ENCODE results near the gene PDCL3.

The PDCL3 gene

GRCh38 chr2:100571668-100572067, 8.9 kb downstream of the PDCL3 start:
- peak in 5 of 11 experiments; percentile 13 to 51 (median 26); a peak in 3 of 22 replicates for TF ChIP-seq Cebpa-rat (IDR thresholded peaks at IDR 0.05)
- no peak overlapping the region for H3K27ac ChIP-seq
- peaks cover 0 to 10% (median 0%) of the 10 kb centered on the region in 11 experiments; a peak in 2 of 22 replicates for H4K20me1 ChIP-seq
- H3K4me2 ChIP-seq: no peak overlapping the region
- peaks cover 80 to 98% (median 94%) of the 10 kb centered on the region in 11 experiments for H3K36me3 ChIP-seq
- H3K4me3 ChIP-seq: no peak overlapping the region
- H3K9me3 ChIP-seq (replicated peaks in 1 of 11): no peaks in the 10 kb centered on the region
- peaks cover 0 to 5% (median 0%) of the 10 kb centered on the region in 10 experiments; a peak in 1 of 20 replicates for H3K4me1 ChIP-seq
- no peak overlapping the region for H3K9ac ChIP-seq
- no peaks in the 10 kb centered on the region for H3K27me3 ChIP-seq

- peaks cover 26 to 35% (median 31%) of the 10 kb centered on the region in 10 experiments for H3K4me1 ChIP-seq
- H3K27me3 ChIP-seq: no peaks in the 10 kb centered on the region
- no peak for TF ChIP-seq Cebpa-rat (IDR thresholded peaks at IDR 0.05)
- no peak overlapping the region for H3K27ac ChIP-seq
- no peak overlapping the region for H3K4me3 ChIP-seq
- no peak overlapping the region for H3K4me2 ChIP-seq
- no peaks in the 10 kb centered on the region for H4K20me1 ChIP-seq
- H3K9ac ChIP-seq: no peak overlapping the region
- H3K36me3 ChIP-seq: peaks cover 39 to 63% (median 53%) of the 10 kb centered on the region in 11 experiments
- H3K9me3 ChIP-seq (replicated peaks in 1 of 11): no peaks in the 10 kb centered on the region
Observed at GRCh38 chr2:100577777-100578176, 15.0 kb downstream of the PDCL3 start.

GRCh38 chr2:100580367-100581276, 17.8 kb downstream of the PDCL3 start:
- H3K4me1 ChIP-seq: peaks cover 26 to 35% (median 31%) of the 10 kb centered on the region in 10 experiments
- peak overlapping the region; percentile 71 to 92 (median 83) for H3K27ac ChIP-seq
- peak overlapping the region; percentile 48 to 76 (median 67) for H3K9ac ChIP-seq
- peaks cover 0 to 5% (median 0%) of the 10 kb centered on the region in 11 experiments; a peak in 2 of 22 replicates for H3K9me3 ChIP-seq (replicated peaks in 1 of 11)
- peaks cover 13 to 34% (median 25%) of the 10 kb centered on the region in 11 experiments; a peak in 21 of 22 replicates for H3K36me3 ChIP-seq
- no peaks in the 10 kb centered on the region for H3K27me3 ChIP-seq
- H3K4me3 ChIP-seq: peak overlapping the region; percentile 3 to 57 (median 30); a peak in 17 of 20 replicates
- no peaks in the 10 kb centered on the region for H4K20me1 ChIP-seq
- TF ChIP-seq Cebpa-rat (IDR thresholded peaks at IDR 0.05): peak in 1 of 11 experiments; percentile 20; a peak in 1 of 22 replicates
- H3K4me2 ChIP-seq: peak overlapping the region; percentile 65 to 88 (median 80)

- peak overlapping the region in 9 of 10 experiments; percentile 3 to 57 (median 29); a peak in 13 of 20 replicates for H3K4me3 ChIP-seq
- H3K9me3 ChIP-seq (replicated peaks in 1 of 11): peaks cover 0 to 9% (median 0%) of the 10 kb centered on the region in 11 experiments; a peak in 3 of 22 replicates
- peak overlapping the region; percentile 71 to 92 (median 83) for H3K27ac ChIP-seq
- H3K4me2 ChIP-seq: peak overlapping the region; percentile 65 to 88 (median 80)
- H3K4me1 ChIP-seq: peaks cover 26 to 35% (median 31%) of the 10 kb centered on the region in 10 experiments
- H4K20me1 ChIP-seq: no peaks in the 10 kb centered on the region
- no peak for TF ChIP-seq Cebpa-rat (IDR thresholded peaks at IDR 0.05)
- peaks cover 7 to 28% (median 19%) of the 10 kb centered on the region in 11 experiments; a peak in 21 of 22 replicates for H3K36me3 ChIP-seq
- H3K27me3 ChIP-seq: no peaks in the 10 kb centered on the region
- H3K9ac ChIP-seq: peak overlapping the region; percentile 48 to 76 (median 67); a peak in 21 of 22 replicates
Observed at GRCh38 chr2:100581277-100581612, 18.5 kb downstream of the PDCL3 start.

GRCh38 chr2:100584816-100585215, 22.0 kb downstream of the PDCL3 start:
- H3K27me3 ChIP-seq: no peaks in the 10 kb centered on the region
- no peaks in the 10 kb centered on the region for H3K36me3 ChIP-seq
- H3K4me2 ChIP-seq: no peak overlapping the region
- peaks cover 0 to 9% (median 0%) of the 10 kb centered on the region in 11 experiments; a peak in 3 of 22 replicates for H3K9me3 ChIP-seq (replicated peaks in 1 of 11)
- H3K9ac ChIP-seq: no peak overlapping the region
- no peak overlapping the region for H3K4me3 ChIP-seq
- no peaks in the 10 kb centered on the region for H4K20me1 ChIP-seq
- TF ChIP-seq Cebpa-rat (IDR thresholded peaks at IDR 0.05): no peak
- H3K27ac ChIP-seq: no peak overlapping the region
- H3K4me1 ChIP-seq: peaks cover 28 to 62% (median 42%) of the 10 kb centered on the region in 10 experiments

GRCh38 chr2:100588071-100588786, 25.4 kb downstream of the PDCL3 start:
- Histone ChIP-seq H3K9me3 (replicated peaks in 1 of 11) (peaks cover 0 to 9% (median 0%) of the 10 kb centered on the region in 11 experiments; a peak in 3 of 22 replicates), H3K4me1 (peaks cover 4 to 45% (median 30%) of the 10 kb centered on the region in 10 experiments; a peak in 15 of 20 replicates), H3K27ac (peak overlapping the region in 3 of 11 experiments; percentile 20 to 49 (median 30); a peak in 3 of 22 replicates), H4K20me1 (no peaks in the 10 kb centered on the region), H3K27me3 (no peaks in the 10 kb centered on the region), H3K4me2 (peak overlapping the region in 6 of 11 experiments; percentile 20 to 67 (median 38); a peak in 9 of 22 replicates), H3K9ac (no peak overlapping the region), H3K4me3 (no peak overlapping the region), H3K36me3 (no peaks in the 10 kb centered on the region)
- TF ChIP-seq Cebpa-rat (IDR thresholded peaks at IDR 0.05): no peak

GRCh38 chr2:100589527-100589926, 26.7 kb downstream of the PDCL3 start:
- Histone ChIP-seq H3K9ac (no peak overlapping the region), H3K27me3 (no peaks in the 10 kb centered on the region), H3K9me3 (replicated peaks in 1 of 11) (peaks cover 0 to 9% (median 0%) of the 10 kb centered on the region in 11 experiments; a peak in 3 of 22 replicates), H3K4me2 (peak overlapping the region in 10 of 11 experiments; percentile 2 to 67 (median 25); a peak in 14 of 22 replicates), H3K4me1 (peaks cover 4 to 45% (median 30%) of the 10 kb centered on the region in 10 experiments; a peak in 15 of 20 replicates), H3K4me3 (no peak overlapping the region), H4K20me1 (no peaks in the 10 kb centered on the region), H3K27ac (peak overlapping the region in 1 of 11 experiments; percentile 5; a peak in 1 of 22 replicates), H3K36me3 (no peaks in the 10 kb centered on the region)
- TF ChIP-seq Cebpa-rat (IDR thresholded peaks at IDR 0.05): no peak

- H3K27me3 ChIP-seq: no peaks in the 10 kb centered on the region
- H3K9ac ChIP-seq: no peak overlapping the region
- peak overlapping the region in 9 of 11 experiments; percentile 2 to 61 (median 39); a peak in 15 of 22 replicates for H3K4me2 ChIP-seq
- no peaks in the 10 kb centered on the region for H4K20me1 ChIP-seq
- no peaks in the 10 kb centered on the region for H3K36me3 ChIP-seq
- no peak for TF ChIP-seq Cebpa-rat (IDR thresholded peaks at IDR 0.05)
- H3K4me1 ChIP-seq: peaks cover 4 to 40% (median 30%) of the 10 kb centered on the region in 10 experiments; a peak in 15 of 20 replicates
- H3K4me3 ChIP-seq: no peak overlapping the region
- H3K9me3 ChIP-seq (replicated peaks in 1 of 11): no peaks in the 10 kb centered on the region
- H3K27ac ChIP-seq: no peak overlapping the region; a peak in 1 of 22 replicates
Observed at GRCh38 chr2:100592226-100592625, 29.4 kb downstream of the PDCL3 start.

All from BLaER1 treated with 17β-estradiol and CSF1 and Interleukin-3, amounts not matched to agents 10 nM and 100 nM (cell line).